Right renal cortex interstitium (tissue), 3 donors: ENCODE data around the gene ENPP1. TPM values are rescaled to one million over a fixed set of nuclear protein-coding genes. Genes with fewer than 3 reads are reported as not detected.
A peak's percentile ranks its signal among the peaks of the same experiment; 100 is the strongest.

Source experiments
- DNase-seq, 3 donors: peaks; one replicate each; pipeline ENCODE4 v3.0.0-alpha.2; 2013; ENCODE audit warnings: low read depth in 3 of 3, low spot score in 2 of 3
- polyA plus RNA-seq, 3 donors: library from polyadenylated mRNA; unstranded; fragments of 120-200 nt; gene quantifications; one replicate each; pipeline ENCODE4 v1.2.1, GENCODE V29; 2013; ENCODE audit not compliant: insufficient read length in 3 of 3

Gene ENPP1
- polyA plus RNA-seq, 3 donors, result 17.8 to 20.2 (median 18.0) TPM

DNA sequence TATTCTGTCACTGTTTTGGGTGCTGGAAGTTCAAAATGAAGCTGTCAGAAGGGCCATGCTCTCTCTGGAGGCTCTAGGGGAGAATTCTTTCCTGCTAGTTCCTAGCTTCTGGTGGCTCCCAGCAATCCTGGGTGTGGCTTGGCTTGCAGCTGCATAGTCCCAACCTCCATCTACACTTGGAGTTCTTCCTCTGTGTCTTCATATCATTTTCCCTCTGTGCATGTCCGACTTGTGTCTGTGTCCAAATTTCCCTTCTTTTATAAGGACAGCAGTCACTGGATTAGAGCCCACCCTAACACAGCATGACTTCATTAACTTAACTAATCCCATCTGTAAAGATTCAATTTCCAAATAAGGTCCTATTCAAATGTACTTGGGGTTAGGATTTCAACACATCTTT is 23.3 kb upstream of the ENPP1 start:
- DNase-seq, result no peak

- DNase-seq, result no peak
Measured at GRCh38 chr6:131787079-131787478, 20.7 kb upstream of the ENPP1 start.

GRCh38 chr6:131787766-131788712 is 19.8 kb upstream of the ENPP1 start:
- no peak for DNase-seq

GRCh38 chr6:131789219-131789618 is 18.6 kb upstream of the ENPP1 start:
- DNase-seq, result no peak

DNA sequence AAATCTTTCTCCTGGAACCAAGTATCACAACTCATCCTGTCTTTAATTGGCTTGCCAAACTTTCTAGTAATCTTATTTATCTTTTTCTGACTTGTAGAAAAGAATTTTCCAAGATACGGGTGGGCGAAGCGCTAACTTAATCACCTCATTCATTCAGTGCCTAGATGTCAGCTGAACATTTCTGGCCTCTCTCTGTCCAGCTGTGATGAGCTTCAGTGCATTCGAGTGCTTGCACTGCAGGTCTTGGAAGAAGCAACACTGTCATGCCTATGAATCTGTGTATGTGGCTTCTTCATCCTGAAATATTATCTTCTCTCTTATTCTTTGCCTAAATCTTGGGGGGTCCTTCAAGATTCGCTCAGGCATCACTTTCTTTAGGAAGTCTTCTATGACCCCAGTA is 16.3 kb upstream of the ENPP1 start:
- no peak for DNase-seq

- DNase-seq, result no peak
Measured at GRCh38 chr6:131792091-131792496, 15.7 kb upstream of the ENPP1 start.

GRCh38 chr6:131795366-131795765 is 12.5 kb upstream of the ENPP1 start:
- DNase-seq, result no peak

DNA sequence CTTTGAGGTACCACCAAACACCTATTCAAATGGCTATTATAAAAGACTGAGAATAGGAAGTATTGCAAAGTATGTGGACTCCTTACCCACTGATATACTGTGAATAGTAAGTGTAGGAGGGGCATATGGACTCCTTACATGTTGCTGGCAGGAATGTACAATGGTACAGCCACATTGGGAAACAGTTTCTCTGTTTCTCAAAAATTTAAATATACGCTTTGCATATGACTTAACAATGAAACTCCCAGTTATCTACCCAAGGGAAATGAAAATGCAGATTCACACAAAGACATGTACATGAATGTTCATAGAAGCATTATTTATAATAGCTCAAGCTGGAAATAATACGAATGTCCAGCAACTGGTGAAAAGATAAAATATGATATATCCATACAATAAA is 5.5 kb upstream of the ENPP1 start:
- DNase-seq, result no peak

GRCh38 chr6:131803007-131803769 is 4.6 kb upstream of the ENPP1 start:
- DNase-seq, result no peak

GRCh38 chr6:131804131-131804530 is 3.7 kb upstream of the ENPP1 start:
- peak in 1 of 3 donors; percentile 53 for DNase-seq

DNA sequence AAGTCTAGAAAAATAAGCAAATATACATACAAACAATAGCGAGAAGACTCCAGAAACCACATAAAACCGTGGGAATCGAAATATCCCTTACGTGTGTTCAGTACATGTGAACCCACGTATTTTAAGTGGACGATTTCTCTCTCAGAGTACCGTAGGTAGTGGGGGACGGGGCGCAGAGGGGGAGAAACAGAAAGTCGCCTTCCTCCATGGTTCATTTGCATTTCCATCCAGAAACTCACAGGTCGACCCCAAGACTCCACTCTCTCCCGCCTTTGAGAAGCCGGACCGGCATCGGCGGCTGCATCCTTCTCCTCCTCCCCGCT is 538 bp upstream of the ENPP1 start:
- DNase-seq, result no peak

DNA sequence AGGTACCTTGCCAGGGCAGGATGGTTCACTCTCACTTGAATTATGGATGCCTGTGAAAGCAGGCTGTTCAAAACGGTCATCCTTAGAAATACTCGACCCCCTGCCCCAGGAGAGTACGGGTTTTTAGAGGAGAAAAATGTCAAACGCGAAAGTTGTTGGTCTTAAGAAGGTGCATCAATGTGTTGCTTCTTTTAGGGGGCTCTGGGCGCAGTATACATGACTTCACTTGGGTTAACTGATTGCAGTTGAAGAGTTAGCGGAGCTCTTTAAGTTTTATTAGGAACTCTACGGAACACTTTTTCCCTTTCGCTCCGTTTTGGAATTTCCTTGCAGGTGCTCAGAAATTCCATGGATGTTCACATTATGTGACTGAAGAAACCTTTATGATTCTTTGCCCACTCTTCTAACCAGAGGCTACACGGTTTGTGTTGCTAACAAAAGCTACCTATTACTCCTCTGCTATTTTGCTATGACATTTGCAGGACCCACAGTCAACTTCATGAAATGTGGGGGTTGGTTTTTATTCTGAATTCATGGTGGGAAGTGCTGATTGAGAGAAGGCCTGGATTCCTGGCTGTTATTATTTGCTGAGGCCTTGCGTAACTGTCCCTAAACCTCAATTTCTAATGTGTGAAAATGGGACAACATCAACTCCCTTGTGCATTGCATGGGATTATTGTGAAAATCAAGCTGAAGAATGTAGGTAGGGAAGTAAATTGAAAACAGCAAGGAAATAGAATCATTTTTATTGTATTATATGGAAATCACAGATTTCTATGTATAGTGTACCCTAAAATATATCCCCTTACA is 845 bp downstream of the ENPP1 start:
- no peak for DNase-seq

GRCh38 chr6:131811500-131811899 is 3.7 kb downstream of the ENPP1 start:
- no peak for DNase-seq

DNA sequence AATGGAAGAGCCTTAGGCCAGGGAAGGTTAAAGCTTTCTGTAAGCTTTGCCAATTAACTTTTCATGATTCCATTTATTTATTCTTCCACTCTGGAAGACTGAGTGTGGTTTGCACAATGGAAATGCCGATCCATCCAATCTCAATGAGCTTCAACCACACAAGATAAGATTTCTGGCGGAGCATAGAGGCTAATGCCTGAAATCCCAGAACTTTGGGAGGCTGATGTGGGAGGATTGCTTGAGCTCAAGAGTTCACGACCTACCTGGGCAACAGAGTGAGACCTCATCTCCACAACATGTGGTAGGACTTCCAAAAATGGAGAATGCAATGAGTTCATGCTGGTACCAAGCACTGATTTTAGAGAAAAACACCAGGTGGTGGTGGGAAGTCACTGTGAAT is 6.2 kb downstream of the ENPP1 start:
- no peak for DNase-seq

DNA sequence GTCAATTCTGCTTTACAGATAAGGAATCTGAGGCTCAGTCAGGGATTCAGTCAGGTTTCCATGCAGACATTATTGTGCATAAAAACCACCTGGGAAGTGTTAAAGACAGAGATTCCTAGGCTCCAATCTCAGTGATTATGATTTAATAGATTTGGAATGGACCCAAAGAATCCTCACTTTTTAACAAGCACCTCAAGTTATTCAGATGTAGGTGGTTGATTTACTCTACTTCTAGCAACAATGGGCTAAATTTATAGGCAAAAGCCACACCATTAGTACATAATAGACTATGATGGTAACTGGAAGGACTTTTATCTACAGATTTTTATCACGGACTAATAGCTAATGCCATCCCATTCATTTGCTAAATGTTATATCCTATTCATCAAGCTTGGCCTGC is 9.0 kb downstream of the ENPP1 start:
- DNase-seq, result no peak

DNA sequence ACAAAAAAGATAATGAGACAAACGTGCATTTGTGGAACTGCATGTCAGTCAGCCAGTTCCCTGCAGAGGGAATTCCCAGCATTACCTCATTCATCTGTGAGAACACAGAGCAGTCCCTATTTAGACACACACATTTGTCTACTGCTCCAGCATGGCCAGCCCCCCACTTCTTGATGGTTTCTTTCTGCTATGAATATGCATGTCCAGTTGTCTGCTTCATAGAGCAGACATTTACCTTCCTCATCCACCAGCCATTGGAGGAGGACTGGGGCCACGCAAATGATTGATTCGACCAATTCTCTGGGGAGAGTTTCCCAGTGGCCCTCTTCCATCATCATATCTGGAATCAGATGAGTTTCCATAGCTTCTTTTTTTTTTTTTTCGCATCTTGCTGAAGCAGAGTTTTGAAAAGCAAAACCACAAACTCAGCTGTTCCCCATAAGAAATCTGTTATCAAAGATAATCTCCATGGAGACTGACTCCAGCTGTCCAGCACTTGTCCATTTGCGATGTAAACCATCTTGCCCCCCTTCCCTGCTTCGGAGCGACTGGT is 11.8 kb downstream of the ENPP1 start:
- DNase-seq, result no peak

DNA sequence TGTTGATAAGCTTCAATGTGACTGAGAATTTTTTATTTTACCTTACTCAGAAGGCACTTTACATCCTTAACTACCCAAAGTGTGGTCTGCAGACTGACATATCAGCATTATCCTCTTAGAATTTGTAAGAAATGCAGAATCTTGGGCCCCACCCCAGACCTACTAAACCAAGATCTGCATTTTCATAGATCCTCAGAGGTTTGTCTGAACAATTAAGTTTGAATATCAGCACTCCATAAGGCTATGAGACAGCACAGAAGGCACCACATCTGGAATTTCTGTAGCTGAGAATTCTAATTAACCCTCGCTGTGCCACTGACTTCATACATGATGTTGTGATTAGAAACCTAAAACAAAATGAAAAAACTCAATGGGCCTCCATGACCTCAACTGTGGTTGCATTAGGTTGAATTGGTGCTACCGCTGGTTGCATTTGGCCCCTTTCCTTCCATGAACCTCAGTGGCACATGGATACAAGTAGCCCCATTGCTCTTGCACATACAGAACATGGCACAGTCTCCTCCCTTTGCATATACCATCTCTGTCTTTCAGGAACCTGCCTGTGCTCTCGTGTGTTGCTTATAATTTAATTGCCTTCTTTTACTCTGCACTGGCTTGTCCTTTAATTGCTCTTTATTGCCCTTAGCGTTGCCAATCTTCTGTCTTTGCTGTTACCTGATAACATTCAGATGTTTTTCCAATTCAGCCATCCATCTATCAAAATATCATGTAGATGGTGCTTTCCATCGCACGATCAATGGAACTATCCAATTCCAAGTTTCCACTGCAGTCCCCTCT is 13.4 kb downstream of the ENPP1 start:
- DNase-seq, result no peak

GRCh38 chr6:131822119-131822518 is 14.3 kb downstream of the ENPP1 start:
- DNase-seq, result no peak

GRCh38 chr6:131823276-131823902 is 15.6 kb downstream of the ENPP1 start:
- no peak for DNase-seq

- no peak for DNase-seq
Measured at GRCh38 chr6:131825946-131826345, 18.1 kb downstream of the ENPP1 start.
